Activated CD8-positive, alpha-beta T cell treated with anti-CD3 and anti-CD28 coated beads for 36 hours (primary cell): ENCODE data around the gene SIRPG. TPM values are rescaled to one million over a fixed set of nuclear protein-coding genes. Genes with fewer than 3 reads are reported as not detected.

Source experiments
- ATAC-seq: fragments of 200-7000 bp; cut with Tn5 transposase; one replicate; pipeline ENCODE4 v1.10.0; 2021; ENCODE audit warnings: mild to moderate bottlenecking, moderate library complexity
- CTCF ChIA-PET: fragments of 350-600 bp; sonication (Branson Sonifier 250); formaldehyde crosslinking; loops from one replicate; lab custom pipeline; 2021; ENCODE audit warnings: antibody characterized with exemption; lab: Charles Lee
- POLR2A ChIA-PET: fragments of 350-600 bp; sonication (Branson Sonifier 250); formaldehyde crosslinking; loops from one replicate; lab custom pipeline; 2021; ENCODE audit warnings: antibody characterized with exemption; lab: Charles Lee
- DNase-seq: peaks from one replicate; pipeline ENCODE4 v3.0.0-alpha.2; 2020
- H3K27ac Mint-ChIP-seq: one replicate; pipeline ENCODE4 v1.8.0; 2021; ENCODE audit warnings: mild to moderate bottlenecking, mixed read lengths
- H3K27me3 Mint-ChIP-seq: one replicate; pipeline ENCODE4 v1.8.0; 2021; ENCODE audit warnings: mixed read lengths
- H3K36me3 Mint-ChIP-seq: one replicate; pipeline ENCODE4 v1.8.0; 2021; ENCODE audit warnings: low read depth, mixed read lengths
- H3K4me1 Mint-ChIP-seq: one replicate; pipeline ENCODE4 v1.8.0; 2021; ENCODE audit warnings: low read depth, mixed read lengths
- H3K4me3 Mint-ChIP-seq: one replicate; pipeline ENCODE4 v1.8.0; 2021; ENCODE audit warnings: mild to moderate bottlenecking, moderate library complexity, mixed read lengths
- H3K9me3 Mint-ChIP-seq: one replicate; pipeline ENCODE4 v1.8.0; 2021; ENCODE audit warnings: mixed read lengths
- CTCF ChIP-seq: fragments of 200-600 bp; IDR thresholded peaks from one replicate; pipeline ENCODE4 v1.8.0; 2022; ENCODE audit warnings: antibody characterized with exemption, mild to moderate bottlenecking
- intact Hi-C: fragments of 100-400 bp; cut with micrococcal nuclease; formaldehyde crosslinking; loops from one replicate; pipeline ENCODE4 v1.10.0; 2022
- total RNA-seq, 2 experiments: library from RNA; stranded (reverse); gene quantifications; one replicate each; pipeline ENCODE4 v1.2.3, GENCODE V29; 2021

SIRPG gene
- total RNA-seq, 2 experiments from 2014 or later = 45.4 to 48.6 TPM

DNA sequence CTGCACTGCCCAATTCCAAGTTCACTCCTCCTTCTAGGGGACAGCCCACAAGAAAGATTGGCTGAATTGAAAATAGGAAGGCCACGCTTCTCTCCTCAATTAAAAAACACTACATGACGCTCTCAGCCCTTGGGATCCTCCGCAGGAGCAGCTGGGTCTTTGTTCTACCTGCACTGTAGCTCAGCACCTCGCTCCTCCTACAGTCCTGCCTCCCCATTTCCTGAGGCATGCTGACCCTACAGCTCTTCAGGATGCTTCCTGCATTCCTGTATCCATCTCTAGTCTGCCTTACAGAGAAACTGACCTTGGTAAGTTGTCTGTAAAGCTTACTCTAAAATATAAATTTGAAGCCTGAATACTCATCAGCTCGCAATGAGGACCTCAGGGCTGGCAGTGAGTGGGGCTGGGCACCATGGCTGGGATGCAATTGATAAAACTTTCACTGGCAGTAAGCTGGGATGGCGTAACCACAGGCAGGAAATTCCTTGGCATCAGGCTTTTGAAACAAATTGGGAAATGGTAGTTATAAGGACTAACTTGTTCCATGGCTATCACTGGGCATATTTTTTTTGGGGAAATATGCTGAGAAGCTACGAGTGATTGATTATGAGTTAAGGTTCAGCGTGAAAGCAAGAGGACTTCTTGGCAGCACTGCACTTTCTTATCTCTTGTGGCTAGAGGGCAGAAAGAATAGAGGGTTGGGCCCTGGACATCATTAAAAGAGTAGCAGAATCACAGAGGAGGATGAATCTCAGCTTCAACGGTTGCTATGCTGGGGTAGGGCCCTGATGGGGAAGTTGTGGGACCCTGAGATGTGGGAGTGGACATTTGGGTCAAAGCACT is 26.0 kb downstream of the SIRPG start:
- CTCF ChIA-PET = interaction anchor here (0.9 to 1.3 kb wide), 4 partner anchors 16 to 145 kb away, joined by 3 to 5 read pairs (median 4); no protein-coding TSS in a partner anchor
- POLR2A ChIA-PET = interaction anchor here (0.6 to 0.7 kb wide), 2 partner anchors 50 to 54 kb away, joined by 3 read pairs; no protein-coding TSS in a partner anchor
- Mint-ChIP-seq H3K9me3 (no peaks in the 10 kb centered on the region), H3K27ac (peak overlapping the region; percentile 58), H3K36me3 (peaks cover 85% of the 10 kb centered on the region), H3K27me3 (no peaks in the 10 kb centered on the region), H3K4me3 (peak overlapping the region; percentile 32), H3K4me1 (peaks cover 78% of the 10 kb centered on the region)
- intact Hi-C loops = no loop called here
- DNase-seq (no peak), ATAC-seq (peak; percentile 25)
- no peak for TF ChIP-seq CTCF

DNA sequence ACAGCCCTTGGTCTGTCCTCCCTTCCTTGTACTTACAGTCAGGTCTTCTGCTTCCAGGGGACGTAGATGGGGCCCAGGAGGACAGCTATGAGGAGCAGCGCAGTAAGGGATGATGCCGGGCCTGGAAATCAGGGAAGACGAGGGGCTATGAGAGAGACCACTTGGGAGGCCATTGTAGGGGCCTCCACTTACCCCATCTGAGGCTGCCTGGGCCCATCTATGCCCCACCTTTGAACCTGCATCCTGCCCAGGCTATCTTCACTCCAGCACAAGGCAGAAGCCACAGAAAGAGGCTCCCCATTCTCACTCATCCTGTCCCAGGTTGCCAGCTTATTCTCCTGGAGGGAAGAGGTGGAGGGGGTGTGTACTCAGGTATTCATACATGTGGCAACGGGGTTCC is 27.4 kb downstream of the SIRPG start:
- ChIA-PET CTCF (interaction anchor here (1.3 kb wide), 1 partner anchor 134 kb away, joined by 3 read pairs; no protein-coding TSS in a partner anchor), POLR2A (interaction anchor here (1.2 kb wide), 1 partner anchor 17 kb away, joined by 3 read pairs; no protein-coding TSS in a partner anchor)
- Mint-ChIP-seq H3K4me1 (peaks cover 83% of the 10 kb centered on the region), H3K27ac (no peak overlapping the region), H3K36me3 (peaks cover 79% of the 10 kb centered on the region), H3K9me3 (no peaks in the 10 kb centered on the region), H3K27me3 (no peaks in the 10 kb centered on the region), H3K4me3 (no peak overlapping the region)
- ATAC-seq (no peak), DNase-seq (no peak)
- no peak for TF ChIP-seq CTCF
- intact Hi-C loops = no loop called here

- ATAC-seq (no peak), DNase-seq (no peak)
- H3K4me1 Mint-ChIP-seq = peaks cover 90% of the 10 kb centered on the region
- H3K27me3 Mint-ChIP-seq = no peaks in the 10 kb centered on the region
- H3K9me3 Mint-ChIP-seq = no peaks in the 10 kb centered on the region
- POLR2A ChIA-PET = no interaction called here
- CTCF ChIA-PET = no interaction called here
- no peak overlapping the region for H3K4me3 Mint-ChIP-seq
- H3K36me3 Mint-ChIP-seq = peaks cover 74% of the 10 kb centered on the region
- no peak for TF ChIP-seq CTCF
- H3K27ac Mint-ChIP-seq = peak overlapping the region; percentile 55
- intact Hi-C loops = no loop called here
These were observed 28.3 kb downstream of the SIRPG start for GRCh38 chr20:1629321-1629720.

GRCh38 chr20:1628621-1629020 is 29.0 kb downstream of the SIRPG start:
- intact Hi-C loops = no loop called here
- Mint-ChIP-seq H3K9me3 (no peaks in the 10 kb centered on the region), H3K4me3 (no peak overlapping the region), H3K27ac (no peak overlapping the region), H3K36me3 (peaks cover 68% of the 10 kb centered on the region), H3K4me1 (peaks cover 91% of the 10 kb centered on the region), H3K27me3 (no peaks in the 10 kb centered on the region)
- TF ChIP-seq CTCF = no peak
- no peak for ATAC-seq
- ChIA-PET CTCF (no interaction called here), POLR2A (interaction anchor here (0.6 kb wide), 1 partner anchor 22 kb away, joined by 4 read pairs; no protein-coding TSS in a partner anchor)
- no peak for DNase-seq

GRCh38 chr20:1627200-1627550 is 30.4 kb downstream of the SIRPG start:
- Mint-ChIP-seq H3K36me3 (peaks cover 59% of the 10 kb centered on the region), H3K4me3 (no peak overlapping the region), H3K4me1 (peaks cover 91% of the 10 kb centered on the region), H3K27ac (peak overlapping the region; percentile 95), H3K9me3 (no peaks in the 10 kb centered on the region), H3K27me3 (no peaks in the 10 kb centered on the region)
- ATAC-seq = no peak
- no peak for DNase-seq
- TF ChIP-seq CTCF = no peak
- intact Hi-C loops = no loop called here
- ChIA-PET POLR2A (interaction anchor here (1.1 kb wide), 2 partner anchors 18 to 105 kb away, joined by 3 read pairs; no protein-coding TSS in a partner anchor), CTCF (no interaction called here)
